HCT116 (cell line): ENCODE data around the gene POFUT2. TPM values are rescaled to one million over a fixed set of nuclear protein-coding genes. Genes with fewer than 3 reads are reported as not detected.

Experiments used
- ATAC-seq: fragments of 200-7000 bp; cut with Tn5 transposase; 2 replicates; pipeline ENCODE4 v1.9.1; 2020; ENCODE audit warnings: mild to moderate bottlenecking, moderate library complexity
- BruUV-seq: library from RNA; stranded (reverse); fragments of 400-500 nt; replicated peaks from 2 replicates; lab custom pipeline; 2021; lab: Mats Ljungman, UMichigan
- CTCF ChIA-PET: fragments of 300-600 bp; sonication (Branson Sonifier 250); formaldehyde crosslinking; loops from one replicate; lab custom pipeline; 2021; ENCODE audit warnings: antibody characterized with exemption; lab: Charles Lee
- POLR2A ChIA-PET: fragments of 300-600, 350-600 bp; sonication (Branson Sonifier 250); formaldehyde crosslinking; loops from one replicate; lab custom pipeline; 2021; ENCODE audit warnings: antibody characterized with exemption; lab: Charles Lee
- RAD21 ChIA-PET, 2 experiments: fragments of 300-600 bp; sonication (Branson Sonifier 250); formaldehyde crosslinking; loops; one replicate each; lab custom pipeline; 2023; ENCODE audit warnings: low total read pairs in 2 of 2; ENCODE audit not compliant: uncharacterized antibody in 2 of 2, unreplicated experiment in 2 of 2, low non-redundant PET in 1 of 2; lab: Charles Lee
- DNase-seq: peaks from one replicate; pipeline ENCODE4 v3.0.0-alpha.2; 2010; ENCODE audit warnings: low read depth, low spot score
- H2AFZ ChIP-seq: fragments of 200-600 bp; shearing (Covaris generic), sonication (generic); 2 replicates; pipeline ENCODE4 v1.6.1; 2017; ENCODE audit warnings: low read depth, mixed run types, mixed read lengths, antibody characterized with exemption, low read length; ENCODE audit not compliant: poor library complexity, severe bottlenecking
- H3K27ac ChIP-seq: 2 replicates; pipeline ENCODE4 v1.5.1; 2012; ENCODE audit warnings: low read depth, low read length
- H3K27me3 ChIP-seq: fragments of 200-600 bp; sonication (generic); 2 replicates; pipeline ENCODE4 v1.6.1; 2016; ENCODE audit warnings: mixed run types, low read length, mixed read lengths; ENCODE audit not compliant: insufficient read depth
- H3K36me3 ChIP-seq, 2 experiments: fragments of 200-500 bp in 1 of 2; fragments of 200-600 bp in 1 of 2; sonication (Bioruptor generic) in 1 of 2; sonication (generic) in 1 of 2; 2 replicates each; pipeline versions ENCODE4 v1.5.1 to v1.6.1; 2014 to 2016; ENCODE audit warnings: low read length in 2 of 2, inconsistent platforms in 1 of 2, mixed read lengths in 1 of 2, mixed run types in 1 of 2; ENCODE audit not compliant: insufficient read depth in 2 of 2, control insufficient read depth in 1 of 2
- H3K4me1 ChIP-seq, 2 experiments: fragments of 200-600 bp in 1 of 2; sonication (generic) in 1 of 2; 2 replicates each; pipeline versions ENCODE4 v1.5.1 to v1.6.1; 2012 to 2017; ENCODE audit warnings: low read length in 2 of 2, inconsistent platforms in 1 of 2, mild to moderate bottlenecking in 1 of 2, mixed read lengths in 1 of 2, mixed run types in 1 of 2, moderate library complexity in 1 of 2; ENCODE audit not compliant: insufficient read depth in 2 of 2, control insufficient read depth in 1 of 2
- H3K4me2 ChIP-seq: fragments of 200-600 bp; sonication (generic); 2 replicates; pipeline ENCODE4 v1.6.1; 2017; ENCODE audit warnings: mixed run types, low read length, mixed read lengths
- H3K4me3 ChIP-seq, 2 experiments: fragments of 200-600 bp in 1 of 2; sonication (generic) in 1 of 2; replicated peaks in 1 of 2; 2 replicates each; pipeline ENCODE4 v1.5.1; 2011 to 2016; ENCODE audit warnings: low read length in 2 of 2, control low read depth in 1 of 2, low read depth in 1 of 2, mild to moderate bottlenecking in 1 of 2, mixed read lengths in 1 of 2, mixed run types in 1 of 2
- H3K79me2 ChIP-seq: fragments of 200-600 bp; sonication (generic); 2 replicates; pipeline ENCODE4 v1.6.1; 2017; ENCODE audit warnings: mild to moderate bottlenecking, mixed run types, low read length, moderate library complexity, mixed read lengths; ENCODE audit not compliant: insufficient read depth
- H3K9ac ChIP-seq: fragments of 200-600 bp; sonication (generic); 2 replicates; pipeline ENCODE4 v1.6.1; 2016; ENCODE audit warnings: low read length, mixed read lengths
- H3K9me2 ChIP-seq: fragments of 200-600 bp; sonication (generic), shearing (Covaris generic); 2 replicates; pipeline ENCODE4 v1.6.1; 2017; ENCODE audit warnings: mixed run types, mild to moderate bottlenecking, moderate library complexity; ENCODE audit not compliant: insufficient read depth
- H3K9me3 ChIP-seq, 2 experiments: fragments of 200-500 bp in 1 of 2; fragments of 200-600 bp in 1 of 2; sonication (Bioruptor generic) in 1 of 2; sonication (generic) in 1 of 2; 2 replicates each; pipeline ENCODE4 v1.6.1; 2014 to 2017; ENCODE audit warnings: low read length in 2 of 2, mixed read lengths in 2 of 2, inconsistent platforms in 1 of 2, low read depth in 1 of 2, mild to moderate bottlenecking in 1 of 2, mixed run types in 1 of 2, moderate library complexity in 1 of 2; ENCODE audit not compliant: control insufficient read depth in 1 of 2, insufficient read depth in 1 of 2
- H4K20me1 ChIP-seq: fragments of 200-600 bp; sonication (generic), shearing (Covaris generic); 2 replicates; pipeline ENCODE4 v1.6.1; 2017; ENCODE audit warnings: mixed run types, mild to moderate bottlenecking, moderate library complexity; ENCODE audit not compliant: insufficient read depth
- CBX3 ChIP-seq: IDR thresholded peaks from 2 replicates; pipeline ENCODE4 v1.6.1; 2012; ENCODE audit warnings: low read depth
- EZH2 ChIP-seq: fragments of 200-600 bp; sonication (generic); IDR thresholded peaks from 2 replicates; pipeline ENCODE4 v1.6.1; 2017; ENCODE audit warnings: antibody characterized with exemption, mixed run types
- EZH2phosphoT487 ChIP-seq: fragments of 200-600 bp; IDR thresholded peaks from 2 replicates; pipeline ENCODE4 v1.6.1; 2018; ENCODE audit warnings: antibody characterized with exemption, borderline replicate concordance
- POLR2A ChIP-seq: IDR thresholded peaks from 2 replicates; pipeline ENCODE4 v1.7.0; 2011; ENCODE audit warnings: borderline replicate concordance; ENCODE audit not compliant: insufficient read depth, insufficient read length; ENCODE audit errors: extremely low read depth
- SIN3A ChIP-seq: IDR thresholded peaks from 2 replicates; pipeline ENCODE4 v1.6.1; 2012; ENCODE audit warnings: low read depth
- SP1 ChIP-seq: IDR thresholded peaks from 2 replicates; pipeline ENCODE4 v1.6.1; 2012; ENCODE audit warnings: low read depth
- SRF ChIP-seq: IDR thresholded peaks from 2 replicates; pipeline ENCODE4 v1.6.1; 2012; ENCODE audit warnings: low read depth
- YY1 ChIP-seq: IDR thresholded peaks from 2 replicates; pipeline ENCODE4 v1.6.1; 2011; ENCODE audit warnings: low read length, low read depth, moderate library complexity, mild to moderate bottlenecking; ENCODE audit not compliant: insufficient replicate concordance; ENCODE audit errors: extremely low read depth
- ZFX ChIP-seq: fragments of 450-650 bp; IDR thresholded peaks from 2 replicates; pipeline ENCODE4 v1.6.1; 2017
- intact Hi-C: fragments of 100-400 bp; cut with micrococcal nuclease; formaldehyde crosslinking; loops from 2 replicates; pipeline ENCODE4 v1.10.0; 2022
- total RNA-seq: library from RNA; stranded (reverse); gene quantifications from one replicate; pipeline ENCODE4 v1.2.1, GENCODE V29; 2021; ENCODE audit not compliant: unreplicated experiment
- TF ChIP-seq, protein P1 (sequence below): IDR thresholded peaks from 2 replicates; pipeline ENCODE4 v1.6.1; 2011; ENCODE audit warnings: mild to moderate bottlenecking, low read length, moderate library complexity; ENCODE audit not compliant: insufficient replicate concordance; ENCODE audit errors: extremely low read depth
- TF ChIP-seq, protein P2 (sequence below): IDR thresholded peaks from 2 replicates; pipeline ENCODE4 v1.6.1; 2012
- TF ChIP-seq, protein P3 (sequence below), 3 experiments: fragments of 200-600 bp in 1 of 3; sonication (generic) in 1 of 3; IDR thresholded peaks in 2 of 3; conservative IDR thresholded peaks in 1 of 3; 2 replicates each; pipeline ENCODE4 v1.5.1; 2012 to 2017; ENCODE audit warnings: low read depth in 2 of 3, low read length in 2 of 3, antibody characterized with exemption in 1 of 3, borderline replicate concordance in 1 of 3, control low read depth in 1 of 3, mild to moderate bottlenecking in 1 of 3, mixed read lengths in 1 of 3, mixed run types in 1 of 3, moderate library complexity in 1 of 3; ENCODE audit not compliant: insufficient read depth in 1 of 3
- TF ChIP-seq, protein P4 (sequence below): IDR thresholded peaks from 2 replicates; pipeline ENCODE4 v1.6.1; 2012

The POFUT2 gene
- total RNA-seq, 1 experiment from 2014 or later: 20.5 TPM

DNA sequence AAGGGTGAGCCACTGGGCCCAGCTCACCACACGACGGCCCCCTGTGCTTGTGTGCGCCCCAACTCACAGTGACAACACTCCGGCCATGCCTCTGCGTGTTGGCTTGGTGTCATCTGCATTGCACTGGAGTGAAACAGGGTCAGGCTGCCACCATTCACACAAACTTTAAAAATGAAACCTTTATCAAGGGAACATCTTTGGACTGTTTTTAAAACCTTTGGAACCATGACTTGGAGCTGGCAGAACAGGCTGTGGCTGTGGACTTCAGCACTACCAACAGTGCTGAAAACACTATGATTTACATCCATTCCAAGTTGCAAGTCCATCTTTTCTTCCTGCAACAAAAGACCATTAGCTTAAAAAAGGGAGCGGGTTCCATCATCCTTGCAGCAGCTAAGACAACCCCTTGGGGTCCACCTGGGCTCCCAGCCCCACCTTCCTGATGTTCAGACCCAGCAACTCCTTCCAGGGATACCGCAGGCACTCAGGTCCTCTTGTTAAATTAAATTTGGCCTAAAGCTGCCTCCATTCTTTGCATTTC lies 25.6 kb downstream of the POFUT2 start:
- Histone ChIP-seq H3K9me2 (no peaks in the 10 kb centered on the region), H3K27me3 (no peaks in the 10 kb centered on the region), H4K20me1 (no peaks in the 10 kb centered on the region), H3K9me3 (no peaks in the 10 kb centered on the region), H2AFZ (no peak overlapping the region), H3K9ac (no peak overlapping the region), H3K4me2 (no peak overlapping the region), H3K4me3 (no peak overlapping the region), H3K4me1 (no peaks in the 10 kb centered on the region), H3K79me2 (no peaks in the 10 kb centered on the region), H3K36me3 (peaks cover 4% of the 10 kb centered on the region in 2 experiments; a peak in 2 of 4 replicates), H3K27ac (no peak overlapping the region)
- intact Hi-C loops: no loop called here
- BruUV-seq: no TSS peak
- ATAC-seq: no peak
- no peak for DNase-seq
- CTCF ChIA-PET: no interaction called here
- RAD21 ChIA-PET: no interaction called here
- POLR2A ChIA-PET: no interaction called here
- TF ChIP-seq CBX3 (no peak), SP1 (no peak), EZH2 (no peak), EZH2phosphoT487 (no peak)
- TF ChIP-seq, protein P1, sequence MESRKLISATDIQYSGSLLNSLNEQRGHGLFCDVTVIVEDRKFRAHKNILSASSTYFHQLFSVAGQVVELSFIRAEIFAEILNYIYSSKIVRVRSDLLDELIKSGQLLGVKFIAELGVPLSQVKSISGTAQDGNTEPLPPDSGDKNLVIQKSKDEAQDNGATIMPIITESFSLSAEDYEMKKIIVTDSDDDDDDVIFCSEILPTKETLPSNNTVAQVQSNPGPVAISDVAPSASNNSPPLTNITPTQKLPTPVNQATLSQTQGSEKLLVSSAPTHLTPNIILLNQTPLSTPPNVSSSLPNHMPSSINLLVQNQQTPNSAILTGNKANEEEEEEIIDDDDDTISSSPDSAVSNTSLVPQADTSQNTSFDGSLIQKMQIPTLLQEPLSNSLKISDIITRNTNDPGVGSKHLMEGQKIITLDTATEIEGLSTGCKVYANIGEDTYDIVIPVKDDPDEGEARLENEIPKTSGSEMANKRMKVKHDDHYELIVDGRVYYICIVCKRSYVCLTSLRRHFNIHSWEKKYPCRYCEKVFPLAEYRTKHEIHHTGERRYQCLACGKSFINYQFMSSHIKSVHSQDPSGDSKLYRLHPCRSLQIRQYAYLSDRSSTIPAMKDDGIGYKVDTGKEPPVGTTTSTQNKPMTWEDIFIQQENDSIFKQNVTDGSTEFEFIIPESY: no peak

DNA sequence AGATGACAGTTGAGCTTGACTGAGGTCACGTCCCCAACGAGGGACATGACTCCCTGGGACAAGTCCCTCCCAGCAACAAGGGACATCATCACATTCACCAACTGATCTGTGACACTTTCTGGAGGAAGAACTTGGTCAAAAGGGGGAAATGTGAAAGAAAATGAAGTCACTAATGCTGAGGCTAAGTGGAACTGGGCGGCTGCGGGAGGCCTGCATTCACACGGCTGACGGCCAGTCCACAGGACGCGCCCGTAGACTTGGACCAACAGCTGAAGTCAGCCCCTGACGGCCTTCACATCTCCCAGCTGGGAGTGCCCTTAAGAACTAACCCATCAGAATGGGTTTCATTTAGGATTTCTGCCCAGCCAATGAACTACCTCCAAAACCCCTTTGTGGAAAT lies 26.6 kb downstream of the POFUT2 start:
- Histone ChIP-seq H2AFZ (no peak overlapping the region), H3K27me3 (no peaks in the 10 kb centered on the region), H3K36me3 (peaks cover 2 to 4% of the 10 kb centered on the region in 2 experiments; a peak in 2 of 4 replicates), H3K79me2 (no peaks in the 10 kb centered on the region), H3K9me2 (no peaks in the 10 kb centered on the region), H3K4me1 (no peaks in the 10 kb centered on the region), H3K4me3 (no peak overlapping the region), H3K9me3 (no peaks in the 10 kb centered on the region), H4K20me1 (no peaks in the 10 kb centered on the region), H3K4me2 (no peak overlapping the region), H3K9ac (no peak overlapping the region), H3K27ac (no peak overlapping the region)
- DNase-seq: no peak
- CTCF ChIA-PET: no interaction called here
- POLR2A ChIA-PET: no interaction called here
- BruUV-seq: no TSS peak
- RAD21 ChIA-PET: no interaction called here
- ATAC-seq: no peak
- intact Hi-C loops: no loop called here
- TF ChIP-seq SIN3A: no peak
- no peak for TF ChIP-seq SRF
- no peak for TF ChIP-seq CBX3
- TF ChIP-seq YY1: no peak
- TF ChIP-seq, protein P2, sequence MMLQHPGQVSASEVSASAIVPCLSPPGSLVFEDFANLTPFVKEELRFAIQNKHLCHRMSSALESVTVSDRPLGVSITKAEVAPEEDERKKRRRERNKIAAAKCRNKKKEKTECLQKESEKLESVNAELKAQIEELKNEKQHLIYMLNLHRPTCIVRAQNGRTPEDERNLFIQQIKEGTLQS: no peak
- TF ChIP-seq, protein P1: no peak
- no peak for TF ChIP-seq POLR2A
- TF ChIP-seq ZFX: no peak
- TF ChIP-seq, protein P3, sequence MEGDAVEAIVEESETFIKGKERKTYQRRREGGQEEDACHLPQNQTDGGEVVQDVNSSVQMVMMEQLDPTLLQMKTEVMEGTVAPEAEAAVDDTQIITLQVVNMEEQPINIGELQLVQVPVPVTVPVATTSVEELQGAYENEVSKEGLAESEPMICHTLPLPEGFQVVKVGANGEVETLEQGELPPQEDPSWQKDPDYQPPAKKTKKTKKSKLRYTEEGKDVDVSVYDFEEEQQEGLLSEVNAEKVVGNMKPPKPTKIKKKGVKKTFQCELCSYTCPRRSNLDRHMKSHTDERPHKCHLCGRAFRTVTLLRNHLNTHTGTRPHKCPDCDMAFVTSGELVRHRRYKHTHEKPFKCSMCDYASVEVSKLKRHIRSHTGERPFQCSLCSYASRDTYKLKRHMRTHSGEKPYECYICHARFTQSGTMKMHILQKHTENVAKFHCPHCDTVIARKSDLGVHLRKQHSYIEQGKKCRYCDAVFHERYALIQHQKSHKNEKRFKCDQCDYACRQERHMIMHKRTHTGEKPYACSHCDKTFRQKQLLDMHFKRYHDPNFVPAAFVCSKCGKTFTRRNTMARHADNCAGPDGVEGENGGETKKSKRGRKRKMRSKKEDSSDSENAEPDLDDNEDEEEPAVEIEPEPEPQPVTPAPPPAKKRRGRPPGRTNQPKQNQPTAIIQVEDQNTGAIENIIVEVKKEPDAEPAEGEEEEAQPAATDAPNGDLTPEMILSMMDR (IDR thresholded peaks at IDR 0.05 in 2 of 3, conservative IDR thresholded peaks at IDR 0.05 in 1 of 3; ENCODE audit: borderline replicate concordance in 1 of 3, insufficient read depth in 1 of 3, low read depth in 2 of 3, low read length in 2 of 3): no peak
- TF ChIP-seq, protein P4, sequence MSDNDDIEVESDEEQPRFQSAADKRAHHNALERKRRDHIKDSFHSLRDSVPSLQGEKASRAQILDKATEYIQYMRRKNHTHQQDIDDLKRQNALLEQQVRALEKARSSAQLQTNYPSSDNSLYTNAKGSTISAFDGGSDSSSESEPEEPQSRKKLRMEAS: no peak
